ENCODE data around the gene STX8.

The STX8 gene

DNA sequence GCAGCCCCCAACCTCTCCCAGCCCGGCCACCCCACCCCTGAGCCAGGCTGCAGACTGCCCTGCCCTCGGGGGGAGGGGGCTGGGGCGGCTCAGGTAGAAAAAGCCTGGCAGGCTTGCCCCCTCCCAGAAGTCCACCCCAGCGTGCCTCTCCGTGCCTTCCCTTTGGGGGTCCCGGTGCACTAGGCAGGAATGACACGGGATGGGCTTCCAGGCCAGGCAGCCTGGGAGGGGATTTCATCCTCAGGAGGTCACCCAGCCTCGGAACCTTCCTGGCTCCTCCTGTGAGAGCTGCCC, 369.3 kb downstream of the STX8 start:
- DNase-seq (ENCODE audit: low spot score): no peak

GRCh38 chr17:9205520-9206409, 369.9 kb downstream of the STX8 start:
- no peak for DNase-seq (ENCODE audit: low spot score)

GRCh38 chr17:9204637-9205329, 370.8 kb downstream of the STX8 start:
- DNase-seq (ENCODE audit: low spot score): no peak

DNA sequence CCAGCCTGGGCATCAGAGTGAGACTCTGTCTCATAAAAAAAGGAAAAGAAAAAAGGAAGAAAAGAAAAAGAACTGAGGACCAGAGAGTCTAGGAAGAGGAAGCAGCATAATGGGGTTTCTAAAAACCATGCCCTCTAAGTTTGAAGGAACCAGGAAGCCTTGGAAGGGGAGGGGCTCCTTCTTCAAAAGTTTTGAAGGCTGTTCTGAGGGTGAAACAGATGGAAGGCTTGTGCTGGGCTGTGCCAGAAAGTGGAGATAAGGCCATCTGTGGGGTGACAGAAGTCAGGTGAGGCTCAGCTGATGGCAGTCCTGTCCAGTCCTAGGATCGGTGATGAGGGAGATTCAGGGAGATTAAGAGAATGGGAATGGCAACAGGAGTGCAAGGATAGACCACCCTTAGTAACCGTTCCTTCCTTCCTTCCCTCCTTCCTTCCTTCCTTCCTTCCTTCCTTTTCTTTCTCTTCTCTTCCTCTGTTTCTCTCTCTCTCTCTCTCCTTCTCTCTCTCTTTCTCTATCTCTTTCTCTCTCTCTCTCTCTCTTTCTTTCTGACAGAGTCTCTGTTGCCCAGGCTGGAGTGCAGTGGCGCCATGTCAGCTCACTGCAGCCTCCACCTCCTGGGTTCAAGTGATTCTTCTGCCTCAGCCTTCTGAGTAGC, 371.7 kb downstream of the STX8 start:
- DNase-seq (ENCODE audit: low spot score): no peak

GRCh38 chr17:9202532-9202931, 373.1 kb downstream of the STX8 start:
- DNase-seq (ENCODE audit: low spot score): no peak

DNA sequence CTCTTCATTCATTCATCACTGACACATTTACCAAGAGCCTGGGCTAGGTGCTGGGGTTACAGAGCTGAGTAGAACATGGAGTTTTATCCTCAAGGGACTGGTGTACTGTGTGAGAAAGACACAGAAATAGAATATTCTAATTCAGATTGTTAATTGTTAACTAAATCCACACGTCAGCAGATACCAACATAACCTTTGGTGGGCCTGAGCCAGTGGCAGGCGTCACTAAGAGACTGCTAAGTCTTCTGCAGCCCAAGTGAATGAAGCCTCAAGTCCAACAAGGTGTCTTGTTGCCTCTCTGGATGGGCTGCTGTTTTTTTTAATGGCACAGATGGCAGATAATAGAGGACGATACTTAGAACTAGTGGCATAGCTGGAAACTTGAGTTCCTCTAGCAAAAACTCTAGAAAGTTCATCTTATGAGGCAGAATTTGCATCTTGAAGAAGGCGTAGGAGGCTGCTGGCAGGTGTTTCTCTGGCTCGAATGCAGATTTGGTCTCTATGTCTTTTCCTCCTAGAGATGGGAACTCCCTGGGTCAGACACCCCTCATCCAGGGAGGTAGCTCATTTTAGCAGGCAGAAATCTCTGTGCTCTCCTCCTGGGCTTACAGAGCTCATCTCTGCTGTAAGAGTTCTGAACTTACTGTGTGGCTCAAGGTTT, 374.8 kb downstream of the STX8 start:
- DNase-seq (ENCODE audit: low spot score): no peak
